OCI-M1 (cell line): ENCODE data around the gene PGA3.
"Not testable (repeated sequence)": the region's sequence is repeated elsewhere in the genome, so short reads cannot be mapped to it uniquely, and the experiment has no call there.

ENCODE experiments used
- DNase-seq: peaks from one replicate; lab custom pipeline; 2025; lab: John Stamatoyannopoulos, UW

Gene PGA3

DNA sequence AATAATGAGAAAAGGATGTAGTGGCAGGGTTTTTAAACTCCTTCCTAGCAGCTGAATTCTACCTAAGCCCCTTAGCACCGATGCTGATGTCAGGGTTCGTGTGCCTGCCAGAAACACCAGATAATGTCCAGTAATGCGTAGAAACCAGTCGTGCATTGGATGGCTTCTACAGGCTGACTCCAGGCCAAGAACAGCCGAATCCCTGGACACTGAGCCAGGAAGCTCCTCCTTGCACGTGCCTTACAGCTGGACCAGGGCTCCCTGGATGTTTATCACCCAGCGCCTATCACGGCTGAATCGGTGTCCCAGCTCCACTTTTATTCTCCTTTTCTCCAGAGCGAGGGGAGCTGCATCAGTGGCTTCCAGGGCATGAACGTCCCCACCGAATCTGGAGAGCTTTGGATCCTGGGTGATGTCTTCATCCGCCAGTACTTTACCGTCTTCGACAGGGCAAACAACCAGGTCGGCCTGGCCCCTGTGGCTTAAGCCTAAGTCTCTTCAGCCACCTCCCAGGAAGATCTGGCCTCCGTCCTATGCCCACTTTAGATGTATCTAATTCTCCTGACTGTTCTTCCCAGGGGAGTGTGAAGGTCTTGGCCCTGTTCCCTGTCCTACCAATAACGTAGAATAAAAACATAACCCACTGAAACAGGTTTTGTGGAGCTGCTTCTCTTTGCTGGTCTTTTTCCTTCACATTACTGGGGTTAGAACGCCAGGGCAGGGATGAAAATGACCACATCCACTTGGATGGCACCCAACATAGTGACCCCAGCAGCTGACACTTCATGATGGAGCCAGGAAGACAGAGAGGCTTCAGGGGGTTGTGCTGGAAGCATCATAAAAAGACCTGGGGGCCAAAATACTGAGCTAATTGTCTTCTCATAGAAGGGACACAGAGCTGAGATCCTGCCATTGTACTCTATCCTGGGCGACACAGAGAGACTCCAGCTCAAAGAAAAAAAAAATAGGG is 47.8 kb downstream of the PGA3 start:
- DNase-seq = not testable (repeated sequence)

DNA sequence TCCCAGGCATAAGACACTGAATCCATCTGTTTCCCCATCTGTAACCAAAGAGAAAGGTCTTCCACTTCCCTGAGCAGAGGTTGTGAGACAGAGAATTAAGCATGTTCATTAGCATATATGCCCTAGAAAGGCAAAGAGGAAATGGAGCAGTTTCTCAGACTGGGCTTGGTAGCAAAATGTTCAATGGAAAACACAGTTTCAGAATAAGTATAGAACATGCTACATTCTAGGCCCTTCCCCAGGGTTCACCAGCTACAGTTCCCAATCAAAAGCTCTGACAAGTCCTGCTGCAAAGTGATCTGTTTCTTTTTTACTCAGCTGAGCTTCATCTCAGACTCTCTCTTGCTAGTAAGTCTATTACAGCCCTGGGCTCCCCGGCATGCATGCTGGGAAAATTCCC is 49.0 kb downstream of the PGA3 start:
- DNase-seq = not testable (repeated sequence)

DNA sequence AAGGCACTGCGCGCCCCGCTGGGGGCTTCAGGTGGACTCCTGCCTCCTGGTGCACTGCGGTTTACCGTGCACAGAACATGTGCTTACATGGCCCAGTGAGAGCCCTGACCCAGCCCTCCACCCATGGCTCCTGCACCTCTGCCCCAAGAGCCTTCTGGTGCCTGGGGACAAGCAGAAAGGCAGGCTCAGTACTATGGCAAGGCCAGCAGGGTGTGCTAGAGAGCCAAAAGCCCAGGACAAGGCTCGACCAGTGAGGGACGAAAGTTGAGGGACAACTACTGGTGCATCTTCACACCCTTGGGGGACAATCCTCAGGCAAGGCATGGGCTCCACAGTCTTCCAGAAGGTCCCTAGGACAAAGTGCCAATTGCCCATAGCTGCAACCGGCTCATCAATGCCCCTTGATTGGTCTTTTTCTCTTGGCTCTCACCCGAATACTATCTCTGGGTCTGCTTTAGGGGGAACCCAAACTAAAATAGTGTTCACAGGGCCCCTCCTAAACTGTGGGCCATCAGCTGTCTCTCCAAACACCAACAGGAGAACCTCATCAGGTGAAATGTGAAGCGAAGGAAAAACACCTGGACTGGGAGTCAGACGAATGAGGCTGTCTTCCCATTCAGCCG is 51.2 kb downstream of the PGA3 start:
- DNase-seq = peak; percentile 73

DNA sequence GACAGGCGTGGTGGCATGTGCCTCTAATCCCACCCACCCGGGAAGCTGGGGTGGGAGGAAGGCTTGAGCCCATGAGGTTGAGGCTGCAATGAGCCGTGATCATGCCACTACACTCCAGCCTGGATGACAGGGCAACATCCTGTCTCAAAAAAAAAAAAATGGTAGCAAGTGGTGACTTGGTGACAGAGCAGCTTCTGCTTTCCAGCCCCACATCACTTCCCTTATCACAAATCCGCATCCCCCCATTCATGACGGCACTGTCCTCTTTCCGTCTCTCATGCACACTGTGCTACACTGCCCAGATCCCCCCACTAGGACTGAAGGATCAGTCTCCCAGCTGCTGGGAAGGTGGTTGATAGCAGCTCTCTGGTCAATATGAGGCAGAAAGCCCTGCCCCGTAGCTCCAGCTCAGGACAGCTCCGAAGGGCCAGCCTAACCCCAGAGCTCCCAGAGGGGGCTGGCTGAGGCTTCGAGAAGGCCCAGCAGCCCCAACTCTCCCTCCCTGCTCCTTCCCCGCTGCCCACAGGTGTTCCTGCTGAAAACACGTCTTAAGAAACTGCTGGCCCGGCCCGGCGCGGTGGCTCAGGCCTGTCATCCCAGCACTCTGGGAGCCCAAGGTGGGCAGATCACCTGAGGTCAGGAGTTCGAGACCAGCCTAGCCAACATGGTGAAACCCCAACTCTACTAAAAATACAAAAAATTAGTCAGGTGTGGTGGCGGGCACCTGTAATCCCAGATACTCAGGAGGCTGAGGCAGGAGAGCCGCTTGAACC is 53.6 kb downstream of the PGA3 start:
- DNase-seq = peak; percentile 2

DNA sequence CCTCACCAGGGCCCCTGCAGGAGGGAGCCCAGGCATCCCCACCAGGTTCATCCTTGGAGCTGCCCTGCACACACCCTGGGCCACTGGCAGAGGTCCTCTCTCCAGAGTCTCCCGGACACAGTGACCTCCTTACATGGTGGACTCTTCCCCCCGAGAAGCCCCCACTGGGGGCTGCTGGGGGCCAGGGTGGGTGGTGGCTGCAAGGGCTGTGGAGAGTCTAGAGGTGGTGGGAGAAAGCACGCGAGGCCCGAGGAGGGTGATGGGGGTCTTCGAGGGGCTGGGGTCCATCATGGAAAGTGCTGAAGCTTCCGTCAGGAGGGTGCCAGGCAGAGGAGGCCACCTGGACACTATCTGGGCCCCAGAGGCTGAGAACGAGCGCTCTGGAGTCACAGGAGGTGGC is 55.2 kb downstream of the PGA3 start:
- DNase-seq = no peak

DNA sequence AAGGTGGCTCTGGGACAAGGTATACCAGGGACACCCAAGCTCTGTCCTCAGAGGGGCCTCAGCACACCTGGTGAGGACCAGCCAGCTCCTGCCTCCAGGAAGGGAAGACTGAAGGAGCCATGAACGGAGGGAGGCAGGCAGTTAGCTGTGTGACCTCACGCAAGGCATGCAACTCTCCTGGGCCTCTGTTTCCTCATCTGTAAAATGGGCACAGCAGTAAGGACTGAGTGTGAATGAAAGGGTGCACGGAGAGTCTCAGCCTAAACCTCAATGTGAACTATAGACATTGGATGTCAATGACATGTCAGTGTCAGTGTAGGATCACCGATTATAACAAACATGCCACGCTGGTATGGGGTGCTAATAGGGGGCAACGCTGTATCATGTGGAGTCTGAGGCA is 56.0 kb downstream of the PGA3 start:
- no peak for DNase-seq
